ENCODE results near the gene LRRC59. TPM values are rescaled to one million over a fixed set of nuclear protein-coding genes. Genes with fewer than 3 reads are reported as not detected.
A peak's percentile ranks its signal among the peaks of the same experiment; 100 is the strongest.

LRRC59 gene
- total RNA-seq, result 10 to 100 TPM; 48.1 to 50.1 TPM

GRCh38 chr17:50397111-50397918, at the start of gene LRRC59:
Gene LRRC59, minus strand, starts transcription at chr17:50397523. Its CDS starts 206 bp downstream, at chr17:50397317.
- DNase-seq, result peak; percentile 92
- peak within 1 kb of the TSS; percentile 79 for H3K27ac Mint-ChIP-seq
- peaks cover 3% of the 10 kb centered on the region for H3K9me3 Mint-ChIP-seq
- CTCF ChIA-PET, result interaction anchor here (0.6 to 4.5 kb wide), 31 partner anchors 8 to 389 kb away, joined by 3 to 56 read pairs (median 5); partner anchors contain the start of genes ACSF2, CACNA1G, EME1 and MRPL27
- intact Hi-C loops (cut with micrococcal nuclease), result loop anchor here (1.0 to 5.0 kb wide), 4 partner anchors 24 to 82 kb away; partner anchors contain the start of genes ACSF2, EME1 and MRPL27
- H3K4me3 Mint-ChIP-seq, result peak within 1 kb of the TSS; percentile 92
- peaks cover 32% of the 10 kb centered on the region for H3K4me1 Mint-ChIP-seq (ENCODE audit: low read depth)
- H3K36me3 Mint-ChIP-seq (ENCODE audit: low read depth), result peaks cover 21% of the 10 kb centered on the region
- H3K27me3 Mint-ChIP-seq (ENCODE audit: low read depth), result no peaks in the 10 kb centered on the region

DNA sequence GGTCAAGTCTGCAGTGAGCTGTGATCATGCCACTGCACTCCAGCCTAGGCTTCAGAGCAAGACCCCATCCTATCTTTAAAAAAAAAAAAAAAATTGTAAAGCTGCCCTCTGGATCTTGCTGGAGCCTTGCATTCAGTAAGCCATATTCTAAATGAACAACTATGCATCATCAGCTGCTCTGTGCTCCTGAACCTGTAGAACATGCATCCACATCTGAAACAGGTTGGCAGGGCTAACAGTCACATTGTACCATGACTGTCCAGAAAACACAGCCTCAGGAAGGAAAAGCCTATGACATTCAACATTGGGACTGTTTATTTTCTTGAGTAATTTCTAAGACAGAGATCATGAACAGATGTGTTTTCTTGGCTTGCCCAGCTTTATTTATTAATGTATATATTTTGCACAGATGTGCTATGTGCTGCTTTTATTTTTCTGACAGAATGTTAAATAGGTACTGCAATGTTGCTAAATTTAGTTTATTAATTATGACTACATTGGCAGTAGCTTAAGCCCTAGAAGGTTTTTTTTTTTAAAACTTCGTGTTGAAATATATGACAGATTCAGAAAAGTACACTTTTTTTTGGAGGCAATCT, 48.5 kb upstream of the LRRC59 start:
- no peak for DNase-seq
- intact Hi-C loops (cut with micrococcal nuclease), result no loop called here
- Mint-ChIP-seq H3K4me3 (no peak overlapping the region), H3K27me3 (ENCODE audit: low read depth) (no peaks in the 10 kb centered on the region), H3K4me1 (ENCODE audit: low read depth) (no peaks in the 10 kb centered on the region), H3K27ac (no peak overlapping the region), H3K9me3 (no peaks in the 10 kb centered on the region), H3K36me3 (ENCODE audit: low read depth) (no peaks in the 10 kb centered on the region)
- CTCF ChIA-PET, result interaction anchor here (0.6 to 0.9 kb wide), 2 partner anchors 9 to 10 kb away, joined by 3 read pairs; no protein-coding TSS in a partner anchor

GRCh38 chr17:50444841-50445715, 47.8 kb upstream of the LRRC59 start:
- DNase-seq, result no peak
- CTCF ChIA-PET, result interaction anchor here (0.7 to 0.9 kb wide), 2 partner anchors 10 to 702 kb away, joined by 3 read pairs; no protein-coding TSS in a partner anchor
- no peaks in the 10 kb centered on the region for H3K27me3 Mint-ChIP-seq (ENCODE audit: low read depth)

DNA sequence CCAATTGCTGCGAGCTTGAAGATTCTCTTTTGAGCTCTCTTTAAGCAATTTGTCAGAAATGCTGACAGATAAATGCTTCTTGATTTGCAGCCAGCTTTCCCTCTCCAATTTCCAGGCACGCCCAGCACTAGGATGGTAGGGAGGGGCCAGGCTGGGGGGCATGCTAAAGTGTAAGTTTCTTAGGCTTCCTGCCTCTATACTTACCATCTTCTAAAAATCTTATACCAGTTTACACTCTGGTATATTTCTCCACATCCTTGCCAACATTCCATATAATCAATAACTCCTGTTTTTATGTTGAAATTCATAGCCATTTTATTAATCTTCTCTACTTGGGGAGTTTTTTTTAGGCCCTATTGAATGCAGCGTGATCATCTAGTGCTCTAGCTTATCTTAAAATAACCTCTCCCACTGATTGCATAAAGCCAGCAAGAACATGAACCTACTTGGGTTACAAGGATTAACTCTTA, 46.2 kb upstream of the LRRC59 start:
- CTCF ChIA-PET, result interaction anchor here (0.7 kb wide), 2 partner anchors 17 to 81 kb away, joined by 3 read pairs; no protein-coding TSS in a partner anchor
- Mint-ChIP-seq H3K36me3 (ENCODE audit: low read depth) (peaks cover 1% of the 10 kb centered on the region), H3K4me1 (ENCODE audit: low read depth) (no peaks in the 10 kb centered on the region), H3K27ac (no peak overlapping the region), H3K4me3 (no peak overlapping the region), H3K27me3 (ENCODE audit: low read depth) (no peaks in the 10 kb centered on the region), H3K9me3 (no peaks in the 10 kb centered on the region)
- DNase-seq, result no peak
- intact Hi-C loops (cut with micrococcal nuclease), result no loop called here

More at GRCh38 chr17:50444841-50445715, 47.8 kb upstream of the LRRC59 start:
- H3K27ac Mint-ChIP-seq, result no peak overlapping the region
- no peaks in the 10 kb centered on the region for H3K9me3 Mint-ChIP-seq
- H3K36me3 Mint-ChIP-seq (ENCODE audit: low read depth), result peaks cover 1% of the 10 kb centered on the region
- intact Hi-C loops (cut with micrococcal nuclease), result no loop called here
- H3K4me1 Mint-ChIP-seq (ENCODE audit: low read depth), result no peaks in the 10 kb centered on the region
- H3K4me3 Mint-ChIP-seq, result no peak overlapping the region

DNA sequence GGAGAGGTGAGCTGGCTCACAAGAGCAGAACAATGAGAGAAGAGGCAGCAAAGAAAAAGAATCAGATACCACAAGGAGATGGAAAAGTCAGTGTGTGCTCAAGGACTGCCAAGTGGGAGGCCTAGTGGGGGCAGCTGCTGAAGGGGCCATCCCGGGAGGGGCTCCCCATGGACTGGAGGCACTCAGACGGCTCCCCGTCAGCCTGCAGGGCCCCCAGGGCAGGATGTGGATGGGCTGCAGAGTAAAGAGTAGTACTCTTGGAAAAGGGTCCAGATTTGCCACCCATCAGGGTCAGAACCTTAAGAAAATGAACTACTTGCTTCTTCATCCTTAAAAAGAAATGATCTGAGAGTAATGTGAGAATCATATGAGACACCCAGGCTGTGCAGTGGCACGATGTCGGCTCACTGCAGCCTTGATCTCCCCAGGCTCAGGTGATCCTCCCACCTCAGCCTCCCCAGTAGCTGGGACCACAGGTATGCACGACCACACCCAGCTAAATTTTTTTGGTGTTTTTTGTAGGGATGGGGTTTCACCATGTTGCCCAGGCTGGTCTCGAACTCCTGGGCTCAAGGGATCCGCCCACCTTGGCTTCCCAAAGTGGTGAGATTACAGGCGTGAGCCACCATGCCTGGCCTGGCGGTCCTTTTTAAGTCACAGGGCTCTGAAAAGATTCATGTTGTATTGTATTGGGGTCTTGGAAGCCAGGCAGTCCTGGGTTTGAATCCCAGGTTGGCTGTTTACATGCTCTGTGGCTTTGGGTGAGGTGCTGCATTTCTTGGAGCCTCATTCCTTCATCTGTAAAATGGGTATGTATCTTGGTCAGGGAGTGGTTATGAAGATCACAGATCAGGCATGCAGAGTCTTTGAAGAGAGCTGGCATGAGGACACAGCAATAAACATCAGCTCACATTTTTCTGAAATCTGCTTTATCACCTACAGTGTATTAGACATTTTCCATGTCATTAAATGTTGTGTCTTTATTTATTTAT, 43.8 kb upstream of the LRRC59 start:
- Mint-ChIP-seq H3K27me3 (ENCODE audit: low read depth) (no peaks in the 10 kb centered on the region), H3K36me3 (ENCODE audit: low read depth) (peaks cover 1% of the 10 kb centered on the region), H3K27ac (no peak overlapping the region), H3K9me3 (no peaks in the 10 kb centered on the region), H3K4me1 (ENCODE audit: low read depth) (no peaks in the 10 kb centered on the region), H3K4me3 (no peak overlapping the region)
- no peak for DNase-seq
- intact Hi-C loops (cut with micrococcal nuclease), result no loop called here
- CTCF ChIA-PET, result no interaction called here

GRCh38 chr17:50440172-50440837, 43.0 kb upstream of the LRRC59 start:
- Mint-ChIP-seq H3K27me3 (ENCODE audit: low read depth) (no peaks in the 10 kb centered on the region), H3K27ac (no peak overlapping the region), H3K9me3 (no peaks in the 10 kb centered on the region), H3K4me3 (no peak overlapping the region), H3K36me3 (ENCODE audit: low read depth) (peaks cover 1% of the 10 kb centered on the region), H3K4me1 (ENCODE audit: low read depth) (no peaks in the 10 kb centered on the region)
- CTCF ChIA-PET, result no interaction called here
- intact Hi-C loops (cut with micrococcal nuclease), result no loop called here
- no peak for DNase-seq

- CTCF ChIA-PET, result interaction anchor here (1.5 kb wide), 1 partner anchor 41 kb away, joined by 4 read pairs; no protein-coding TSS in a partner anchor
- no peak for DNase-seq
- Mint-ChIP-seq H3K4me3 (no peak overlapping the region), H3K27ac (no peak overlapping the region), H3K9me3 (no peaks in the 10 kb centered on the region), H3K4me1 (ENCODE audit: low read depth) (no peaks in the 10 kb centered on the region), H3K27me3 (ENCODE audit: low read depth) (no peaks in the 10 kb centered on the region), H3K36me3 (ENCODE audit: low read depth) (peaks cover 1% of the 10 kb centered on the region)
- intact Hi-C loops (cut with micrococcal nuclease), result no loop called here
Observed at GRCh38 chr17:50439008-50439407, 41.7 kb upstream of the LRRC59 start.

- Mint-ChIP-seq H3K4me1 (ENCODE audit: low read depth) (no peaks in the 10 kb centered on the region), H3K4me3 (no peak overlapping the region), H3K36me3 (ENCODE audit: low read depth) (peaks cover 1% of the 10 kb centered on the region), H3K27me3 (ENCODE audit: low read depth) (no peaks in the 10 kb centered on the region), H3K27ac (no peak overlapping the region), H3K9me3 (no peaks in the 10 kb centered on the region)
- intact Hi-C loops (cut with micrococcal nuclease), result no loop called here
- no peak for DNase-seq
- CTCF ChIA-PET, result interaction anchor here (0.6 kb wide), 1 partner anchor 8 kb away, joined by 3 read pairs; no protein-coding TSS in a partner anchor
Observed at GRCh38 chr17:50437409-50437808, 40.1 kb upstream of the LRRC59 start.

DNA sequence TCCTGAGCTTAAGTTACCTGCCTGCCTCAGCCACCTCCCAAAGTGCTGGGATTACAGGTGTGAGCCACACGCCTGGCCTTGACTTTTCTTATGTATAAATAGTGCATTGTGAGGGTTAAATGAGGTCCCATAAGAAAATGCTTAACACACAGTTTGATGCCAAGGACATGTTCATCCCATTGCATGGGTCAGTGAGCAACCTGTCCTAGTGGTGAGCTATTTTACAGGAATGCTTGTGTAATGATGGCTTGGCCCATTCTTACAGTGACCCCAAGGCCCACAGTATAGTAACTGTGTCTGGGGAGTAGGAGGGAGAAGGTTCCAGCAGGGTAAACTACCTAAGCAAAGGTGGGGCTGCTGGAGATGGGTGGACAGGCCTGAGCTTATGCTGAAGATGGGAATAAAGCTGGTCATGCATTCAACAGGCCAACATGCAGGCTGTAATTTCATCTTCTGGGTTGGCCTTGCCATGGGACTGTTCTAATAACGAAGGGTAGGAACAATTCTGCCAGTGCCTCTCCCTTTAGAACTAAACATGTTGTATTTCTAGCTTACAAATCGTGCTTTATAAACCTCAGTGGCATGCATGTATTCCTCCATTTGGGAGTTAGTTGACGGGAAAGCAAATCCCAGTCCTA, 34.9 kb upstream of the LRRC59 start:
- CTCF ChIA-PET, result interaction anchor here (4.6 kb wide), 1 partner anchor 35 kb away, joined by 19 read pairs; the partner anchor contains the start of gene LRRC59
- Mint-ChIP-seq H3K27ac (no peak overlapping the region), H3K36me3 (ENCODE audit: low read depth) (no peaks in the 10 kb centered on the region), H3K4me3 (no peak overlapping the region), H3K9me3 (no peaks in the 10 kb centered on the region), H3K27me3 (ENCODE audit: low read depth) (no peaks in the 10 kb centered on the region), H3K4me1 (ENCODE audit: low read depth) (peaks cover 7% of the 10 kb centered on the region)
- intact Hi-C loops (cut with micrococcal nuclease), result no loop called here
- no peak for DNase-seq

DNA sequence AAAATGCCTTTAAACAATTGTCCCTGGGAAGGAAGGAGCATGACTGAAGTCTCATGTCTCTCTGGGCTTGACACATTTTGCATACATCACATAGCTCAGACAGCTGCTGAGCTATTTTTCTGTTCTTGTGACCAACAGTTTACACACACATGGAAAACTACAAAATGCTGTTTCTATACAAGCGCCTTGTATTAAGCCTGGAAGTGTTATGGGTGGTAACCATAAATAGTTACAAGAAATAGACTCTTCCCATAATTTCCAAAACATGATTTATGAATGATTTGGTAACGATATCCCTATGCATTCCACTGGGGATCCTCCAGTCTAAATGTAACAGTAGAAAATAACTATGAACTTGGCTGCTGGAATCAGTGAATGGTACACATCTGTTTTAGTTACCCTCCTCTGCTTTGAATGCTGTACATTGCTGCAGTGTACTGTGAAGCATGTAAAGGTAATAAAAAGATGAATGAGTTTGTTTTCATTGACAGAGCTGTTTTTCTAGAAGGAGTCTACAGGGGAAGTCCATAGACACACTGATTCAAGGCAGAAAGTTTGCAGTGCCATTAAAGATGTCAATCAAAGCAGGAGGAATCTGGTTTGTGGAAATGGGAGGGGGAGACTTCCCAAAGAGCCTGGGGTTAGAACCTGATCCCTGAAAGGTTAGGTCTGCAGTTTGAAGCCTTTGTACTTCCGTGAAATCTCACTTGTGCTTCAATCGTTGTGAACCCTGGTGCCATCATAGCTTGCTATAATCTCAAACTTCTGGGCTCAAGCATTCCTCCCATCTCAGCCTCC, 33.7 kb upstream of the LRRC59 start:
- H3K4me1 Mint-ChIP-seq (ENCODE audit: low read depth), result peaks cover 13% of the 10 kb centered on the region
- no peaks in the 10 kb centered on the region for H3K27me3 Mint-ChIP-seq (ENCODE audit: low read depth)
- H3K27ac Mint-ChIP-seq, result no peak overlapping the region
- intact Hi-C loops (cut with micrococcal nuclease), result no loop called here
- H3K4me3 Mint-ChIP-seq, result no peak overlapping the region
- H3K9me3 Mint-ChIP-seq, result no peaks in the 10 kb centered on the region
- no peaks in the 10 kb centered on the region for H3K36me3 Mint-ChIP-seq (ENCODE audit: low read depth)
- CTCF ChIA-PET, result interaction anchor here (4.6 kb wide), 1 partner anchor 33 kb away, joined by 19 read pairs; the partner anchor contains the start of gene LRRC59
- DNase-seq, result no peak

Data from activated naive CD4-positive, alpha-beta T cell treated with anti-CD3 and anti-CD28 coated beads for 36 hours (primary cell).